ENCODE data around the gene ADAMTS6. TPM values are rescaled to one million over a fixed set of nuclear protein-coding genes. Genes with fewer than 3 reads are reported as not detected.
A peak's percentile ranks its signal among the peaks of the same experiment; 100 is the strongest.

Gene ADAMTS6
- total RNA-seq, 1 experiment from 2014 or later = 2.8 TPM

- H3K27ac Mint-ChIP-seq = peak overlapping the region; percentile 89
- no peaks in the 10 kb centered on the region for H3K27me3 Mint-ChIP-seq (ENCODE audit: low read depth)
- no peak overlapping the region for H3K4me3 Mint-ChIP-seq
- DNase-seq (ENCODE audit: low spot score) = no peak
- POLR2A ChIA-PET = interaction anchor here (1.5 to 1.6 kb wide), 2 partner anchors 381 to 448 kb away, joined by 4 to 13 read pairs; no protein-coding TSS in a partner anchor
- peaks cover 16% of the 10 kb centered on the region for H3K4me1 Mint-ChIP-seq
- ATAC-seq = peak; percentile 38
- CTCF ChIA-PET = interaction anchor here (0.6 to 4.4 kb wide), 26 partner anchors 9 to 847 kb away, joined by 3 to 66 read pairs (median 4); partner anchors contain the start of genes CENPK and PPWD1
- H3K36me3 Mint-ChIP-seq = peaks cover 5% of the 10 kb centered on the region; the same call in 1 of the 2 replicates
- TF ChIP-seq TP53 (CRISPR knock-in tag; IDR thresholded peaks at IDR 0.05) (no peak), SMAD3 (CRISPR knock-in tag; IDR thresholded peaks at IDR 0.05; ENCODE audit: borderline replicate concordance) (no peak), AFF4 (CRISPR knock-in tag; IDR thresholded peaks at IDR 0.05; ENCODE audit: borderline replicate concordance) (no peak), FOXK1 (CRISPR knock-in tag; IDR thresholded peaks at IDR 0.05) (no peak), PREB (CRISPR knock-in tag; IDR thresholded peaks at IDR 0.05; ENCODE audit: borderline replicate concordance) (no peak), ZNF512 (CRISPR knock-in tag; IDR thresholded peaks at IDR 0.05; ENCODE audit: borderline replicate concordance) (no peak)
- 0 out of 2 replicates have a peak, but pooled peaks cover 7% of the 10 kb centered on the region for H3K9me3 Mint-ChIP-seq
These were observed 2.0 kb upstream of the ADAMTS6 start for GRCh38 chr5:65483546-65484346.

GRCh38 chr5:65482736-65483545, 1.2 kb upstream of the ADAMTS6 start:
- CTCF ChIA-PET = interaction anchor here (0.6 to 4.4 kb wide), 29 partner anchors 8 to 846 kb away, joined by 3 to 66 read pairs (median 4); partner anchors contain the start of genes CENPK and PPWD1
- Mint-ChIP-seq H3K9me3 (0 out of 2 replicates have a peak, but pooled peaks cover 7% of the 10 kb centered on the region), H3K4me1 (peaks cover 16% of the 10 kb centered on the region), H3K36me3 (peaks cover 5% of the 10 kb centered on the region; the same call in 1 of the 2 replicates), H3K27me3 (ENCODE audit: low read depth) (no peaks in the 10 kb centered on the region), H3K27ac (peak overlapping the region; percentile 98), H3K4me3 (no peak overlapping the region)
- TF ChIP-seq FOXJ3 (CRISPR knock-in tag; IDR thresholded peaks at IDR 0.05; ENCODE audit: borderline replicate concordance) (no peak), FOXK1 (CRISPR knock-in tag; IDR thresholded peaks at IDR 0.05) (no peak), RORB (CRISPR knock-in tag; IDR thresholded peaks at IDR 0.05) (no peak), ZNF263 (CRISPR knock-in tag; IDR thresholded peaks at IDR 0.05; ENCODE audit: low read depth) (no peak), ZNF423 (CRISPR knock-in tag; IDR thresholded peaks at IDR 0.05) (no peak), ZNF121 (CRISPR knock-in tag; IDR thresholded peaks at IDR 0.05) (no peak), IRF1 (CRISPR knock-in tag; IDR thresholded peaks at IDR 0.05) (no peak), SMAD4 (CRISPR knock-in tag; IDR thresholded peaks at IDR 0.05) (no peak), TCF7 (CRISPR knock-in tag; IDR thresholded peaks at IDR 0.05; ENCODE audit: low read depth) (no peak), MYBL2 (CRISPR knock-in tag; IDR thresholded peaks at IDR 0.05) (no peak), ZNF219 (CRISPR knock-in tag; IDR thresholded peaks at IDR 0.05; ENCODE audit: borderline replicate concordance) (no peak), OVOL2 (CRISPR knock-in tag; IDR thresholded peaks at IDR 0.05; ENCODE audit: borderline replicate concordance) (no peak), SMAD3 (CRISPR knock-in tag; IDR thresholded peaks at IDR 0.05; ENCODE audit: borderline replicate concordance) (no peak)
- ATAC-seq = peak; percentile 9; the same call in 1 of the 2 replicates
- POLR2A ChIA-PET = interaction anchor here (1.5 to 1.6 kb wide), 2 partner anchors 380 to 448 kb away, joined by 4 to 13 read pairs; no protein-coding TSS in a partner anchor
- no peak for DNase-seq (ENCODE audit: low spot score)
